GM19193 (cell line): ENCODE results near the gene NEB.

Experiments used
- POLR2A ChIP-seq: IDR thresholded peaks from 4 replicates; pipeline ENCODE4 v1.6.1; 2011; ENCODE audit not compliant: insufficient read depth, insufficient read length; ENCODE audit errors: extremely low read depth

The NEB gene, protein sequence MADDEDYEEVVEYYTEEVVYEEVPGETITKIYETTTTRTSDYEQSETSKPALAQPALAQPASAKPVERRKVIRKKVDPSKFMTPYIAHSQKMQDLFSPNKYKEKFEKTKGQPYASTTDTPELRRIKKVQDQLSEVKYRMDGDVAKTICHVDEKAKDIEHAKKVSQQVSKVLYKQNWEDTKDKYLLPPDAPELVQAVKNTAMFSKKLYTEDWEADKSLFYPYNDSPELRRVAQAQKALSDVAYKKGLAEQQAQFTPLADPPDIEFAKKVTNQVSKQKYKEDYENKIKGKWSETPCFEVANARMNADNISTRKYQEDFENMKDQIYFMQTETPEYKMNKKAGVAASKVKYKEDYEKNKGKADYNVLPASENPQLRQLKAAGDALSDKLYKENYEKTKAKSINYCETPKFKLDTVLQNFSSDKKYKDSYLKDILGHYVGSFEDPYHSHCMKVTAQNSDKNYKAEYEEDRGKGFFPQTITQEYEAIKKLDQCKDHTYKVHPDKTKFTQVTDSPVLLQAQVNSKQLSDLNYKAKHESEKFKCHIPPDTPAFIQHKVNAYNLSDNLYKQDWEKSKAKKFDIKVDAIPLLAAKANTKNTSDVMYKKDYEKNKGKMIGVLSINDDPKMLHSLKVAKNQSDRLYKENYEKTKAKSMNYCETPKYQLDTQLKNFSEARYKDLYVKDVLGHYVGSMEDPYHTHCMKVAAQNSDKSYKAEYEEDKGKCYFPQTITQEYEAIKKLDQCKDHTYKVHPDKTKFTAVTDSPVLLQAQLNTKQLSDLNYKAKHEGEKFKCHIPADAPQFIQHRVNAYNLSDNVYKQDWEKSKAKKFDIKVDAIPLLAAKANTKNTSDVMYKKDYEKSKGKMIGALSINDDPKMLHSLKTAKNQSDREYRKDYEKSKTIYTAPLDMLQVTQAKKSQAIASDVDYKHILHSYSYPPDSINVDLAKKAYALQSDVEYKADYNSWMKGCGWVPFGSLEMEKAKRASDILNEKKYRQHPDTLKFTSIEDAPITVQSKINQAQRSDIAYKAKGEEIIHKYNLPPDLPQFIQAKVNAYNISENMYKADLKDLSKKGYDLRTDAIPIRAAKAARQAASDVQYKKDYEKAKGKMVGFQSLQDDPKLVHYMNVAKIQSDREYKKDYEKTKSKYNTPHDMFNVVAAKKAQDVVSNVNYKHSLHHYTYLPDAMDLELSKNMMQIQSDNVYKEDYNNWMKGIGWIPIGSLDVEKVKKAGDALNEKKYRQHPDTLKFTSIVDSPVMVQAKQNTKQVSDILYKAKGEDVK (N-terminal part only)

DNA sequence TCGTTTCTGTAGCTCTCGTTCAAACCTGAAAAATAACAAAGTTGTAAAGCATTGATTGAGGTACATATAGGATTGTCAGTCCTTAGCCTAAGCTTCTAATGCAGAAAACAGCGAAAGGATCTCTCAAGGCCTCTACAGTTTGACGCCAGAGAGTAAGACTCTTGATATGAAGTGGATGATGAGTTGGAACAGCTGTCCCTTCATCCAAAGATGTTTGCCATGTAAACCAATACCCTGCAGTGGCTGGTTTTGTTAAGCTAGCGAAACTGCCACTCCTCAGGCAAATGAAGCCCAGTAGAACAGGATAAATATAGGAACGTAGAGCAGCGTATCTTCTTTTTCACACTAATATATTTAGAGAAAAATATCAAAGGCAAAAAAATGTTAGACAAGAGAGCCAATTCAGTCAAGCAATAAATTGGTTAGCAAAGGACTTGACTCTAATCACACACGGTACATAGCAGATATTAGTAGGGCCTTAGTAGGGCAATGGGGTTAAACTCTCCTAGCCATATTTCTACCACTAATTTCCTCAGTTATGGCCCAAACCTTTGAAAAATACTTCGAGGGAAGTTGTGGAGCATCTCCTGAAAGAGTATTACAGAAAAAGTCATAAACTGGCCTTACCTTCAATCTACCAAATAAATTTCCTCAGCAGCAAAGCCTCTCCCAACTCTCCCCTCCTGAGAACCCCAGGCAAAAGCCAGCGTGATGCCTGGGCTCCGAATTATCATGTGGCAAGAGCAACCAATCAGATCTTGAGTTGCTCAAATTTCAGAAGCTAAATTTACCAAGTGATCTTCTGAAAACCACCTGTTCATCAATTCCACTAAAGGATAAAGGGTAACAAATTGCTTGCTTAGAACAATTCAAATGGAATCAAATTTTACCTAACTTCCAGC is at the start of gene NEB:
NEB (minus strand) TSS at position 706 of the 902 bp plus-strand sequence. CDS start 1,320 bp downstream, outside the sequence.
- TF ChIP-seq POLR2A = no peak

DNA sequence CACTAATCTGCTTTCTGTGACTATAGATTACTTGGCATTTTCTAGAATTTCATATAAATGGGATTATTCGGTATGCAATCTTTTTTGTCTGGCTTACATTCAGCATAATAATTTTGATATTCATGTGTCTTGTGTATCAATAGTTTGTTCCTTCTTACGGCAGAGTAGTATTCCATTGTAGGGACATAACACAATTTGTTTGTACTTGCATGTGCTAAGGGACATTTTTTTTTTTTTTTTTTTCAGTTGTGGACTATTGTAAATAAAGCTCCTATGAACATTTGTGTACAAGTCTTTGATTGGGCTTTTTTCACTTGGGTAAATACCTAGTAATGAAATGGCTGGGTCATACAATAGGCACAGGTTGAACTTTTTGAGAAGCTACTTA is 48.9 kb upstream of the NEB start:
- TF ChIP-seq POLR2A = no peak

DNA sequence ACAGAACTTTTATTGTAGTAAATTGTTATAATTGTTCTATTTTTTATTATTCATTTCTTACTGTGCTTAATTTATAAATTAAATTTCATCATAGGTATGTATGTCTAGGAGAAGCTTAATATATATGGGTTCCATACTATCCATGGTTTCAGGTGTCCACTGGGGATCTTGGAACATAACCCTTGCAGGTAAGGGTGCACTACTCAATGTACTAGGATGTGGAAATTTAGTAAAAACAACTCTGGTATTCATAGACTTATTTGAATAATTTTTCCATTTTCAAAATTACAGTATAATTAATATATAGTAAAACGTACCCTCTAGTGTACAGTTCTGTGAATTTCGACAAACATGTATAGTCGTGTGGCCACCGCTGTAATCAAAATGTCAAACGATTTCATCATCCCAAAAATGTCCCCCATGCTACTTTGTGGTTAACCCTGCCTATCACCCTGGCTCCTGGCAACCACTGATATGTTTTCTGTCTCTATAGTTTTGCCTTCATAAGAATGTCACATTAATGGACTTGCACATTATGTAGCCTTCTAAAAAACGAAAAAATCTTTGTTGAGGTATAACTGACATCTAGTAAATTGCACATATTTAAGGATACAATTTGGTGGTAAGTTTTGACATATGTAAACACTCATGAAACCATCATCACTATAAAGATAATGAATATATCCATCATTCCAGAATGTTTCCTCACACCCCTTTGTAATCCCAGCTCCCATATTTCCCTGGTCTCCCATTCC is 48.3 kb upstream of the NEB start:
- TF ChIP-seq POLR2A = no peak

DNA sequence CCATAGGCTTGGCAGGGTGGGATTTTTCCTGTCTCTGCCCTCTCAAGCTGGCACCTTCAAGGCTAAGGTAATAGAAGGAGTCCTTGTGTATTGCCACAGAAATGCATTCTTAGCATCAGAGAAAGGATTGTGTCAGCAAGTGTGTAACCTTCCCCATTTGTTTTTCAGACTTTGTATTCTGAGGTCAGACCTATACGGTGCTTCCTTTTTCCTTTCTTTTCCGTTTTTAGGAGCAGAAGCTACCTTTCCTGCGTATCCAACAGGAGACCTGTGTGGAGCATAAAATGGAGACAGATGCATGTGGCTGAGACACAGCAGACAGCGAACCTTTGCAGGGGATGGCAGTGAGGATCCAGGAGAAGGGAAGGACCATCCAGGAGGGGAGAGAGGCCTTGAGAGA is 47.4 kb upstream of the NEB start:
- no peak for TF ChIP-seq POLR2A

DNA sequence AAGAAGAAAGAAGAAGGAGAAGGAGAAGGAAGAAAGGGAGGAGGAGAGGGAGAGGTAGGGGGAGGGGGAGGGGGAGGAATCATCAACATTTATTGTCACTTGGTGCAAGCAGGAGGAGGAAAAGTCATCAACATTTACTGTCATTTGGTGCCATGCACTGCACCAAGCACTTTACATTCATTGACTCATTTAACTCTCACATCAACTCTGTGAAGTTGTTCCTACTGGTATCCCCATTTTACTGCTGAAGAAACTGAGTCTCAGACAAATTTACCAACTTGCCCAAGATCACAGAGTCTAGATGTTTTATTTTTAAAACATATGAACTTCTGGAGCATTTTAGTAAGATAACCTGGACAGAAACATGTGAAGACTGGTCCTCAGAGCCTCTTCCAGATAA is 46.7 kb upstream of the NEB start:
- TF ChIP-seq POLR2A = no peak

DNA sequence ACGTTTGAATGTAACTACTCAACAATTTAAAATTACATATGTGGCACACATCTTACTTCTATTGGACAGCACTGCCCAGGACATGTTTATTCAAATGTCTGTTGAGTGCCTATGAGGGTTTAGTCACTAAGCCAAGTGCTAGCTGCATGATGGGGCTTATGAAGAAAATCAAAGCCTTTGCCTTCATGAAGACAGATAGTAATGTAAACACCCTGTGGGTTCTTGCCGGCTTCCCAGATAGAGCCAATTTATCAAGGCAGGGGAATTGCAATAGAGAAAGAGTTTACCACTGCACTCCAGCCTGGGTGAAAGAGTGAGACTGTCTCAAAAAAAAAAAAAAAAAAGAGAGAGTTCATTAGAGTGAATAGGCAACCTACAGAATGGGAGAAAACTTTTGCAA is 43.7 kb upstream of the NEB start:
- no peak for TF ChIP-seq POLR2A

DNA sequence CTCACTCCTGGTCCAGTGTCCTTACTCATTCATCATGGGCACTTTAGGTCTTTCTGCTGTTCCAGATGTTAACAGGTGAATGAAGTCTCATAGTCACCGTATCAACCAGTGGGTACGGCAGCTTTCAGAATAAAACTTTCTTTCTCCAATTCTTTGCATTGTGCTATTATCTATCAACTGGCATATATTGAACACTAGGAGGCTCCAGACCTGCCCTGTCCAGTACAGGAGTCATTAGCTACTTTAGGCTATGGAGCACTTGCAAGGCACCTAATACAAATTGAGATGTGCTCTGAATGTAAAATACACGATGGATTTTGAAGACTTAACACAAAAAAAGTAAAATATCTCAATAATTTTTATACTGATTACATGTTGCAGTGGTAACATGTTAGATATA is 43.2 kb upstream of the NEB start:
- TF ChIP-seq POLR2A = no peak

DNA sequence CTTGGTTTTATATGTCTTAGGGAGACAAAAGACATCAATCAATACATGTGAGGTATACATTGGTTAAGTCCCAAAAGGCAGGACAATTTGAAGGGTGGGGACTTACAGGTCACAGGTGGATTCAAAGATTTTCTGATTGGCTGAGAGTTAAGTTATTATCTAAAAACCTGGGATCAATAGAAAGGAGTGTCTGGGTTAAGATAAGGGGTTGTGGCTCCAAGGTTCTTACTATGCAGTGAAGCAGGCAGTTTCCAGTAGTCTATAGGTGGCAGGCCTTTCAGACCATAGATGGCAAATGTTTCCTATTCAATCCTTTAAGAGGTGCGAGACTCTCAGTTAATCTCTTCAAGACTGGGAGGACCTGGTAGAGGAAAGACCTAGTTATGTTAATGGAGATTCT is 42.1 kb upstream of the NEB start:
- no peak for TF ChIP-seq POLR2A

DNA sequence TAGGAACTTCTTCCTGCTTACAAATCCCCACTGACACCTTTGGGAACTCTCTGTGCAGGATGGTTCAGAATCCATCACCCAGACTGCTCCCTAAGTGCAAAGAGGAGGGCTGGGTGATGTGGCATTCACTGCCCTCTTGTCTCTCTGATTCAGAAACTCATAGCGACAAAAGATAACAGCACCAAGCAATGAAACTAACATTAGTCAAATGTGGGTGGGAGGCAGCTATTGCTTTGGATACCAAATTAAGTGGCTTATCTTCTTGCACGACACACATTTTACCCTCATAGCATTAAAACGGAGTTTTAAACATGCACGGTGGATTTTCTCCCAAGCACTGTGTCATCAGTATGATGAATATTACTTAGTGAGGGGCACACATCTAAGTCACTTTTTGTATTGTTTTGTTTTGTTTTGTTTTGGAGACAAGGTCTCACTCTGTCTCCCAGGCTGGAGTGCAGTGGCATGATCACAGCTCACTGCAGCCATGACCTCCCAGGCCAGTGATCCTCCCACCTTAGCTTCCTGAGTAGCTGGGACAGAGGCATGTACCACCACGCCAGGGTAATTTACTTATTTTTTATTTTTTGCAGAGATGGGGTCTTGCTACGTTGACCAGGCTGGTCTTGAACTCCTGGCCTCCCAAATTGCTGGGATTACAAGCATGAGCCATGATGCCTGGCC is 40.9 kb upstream of the NEB start:
- TF ChIP-seq POLR2A = no peak

DNA sequence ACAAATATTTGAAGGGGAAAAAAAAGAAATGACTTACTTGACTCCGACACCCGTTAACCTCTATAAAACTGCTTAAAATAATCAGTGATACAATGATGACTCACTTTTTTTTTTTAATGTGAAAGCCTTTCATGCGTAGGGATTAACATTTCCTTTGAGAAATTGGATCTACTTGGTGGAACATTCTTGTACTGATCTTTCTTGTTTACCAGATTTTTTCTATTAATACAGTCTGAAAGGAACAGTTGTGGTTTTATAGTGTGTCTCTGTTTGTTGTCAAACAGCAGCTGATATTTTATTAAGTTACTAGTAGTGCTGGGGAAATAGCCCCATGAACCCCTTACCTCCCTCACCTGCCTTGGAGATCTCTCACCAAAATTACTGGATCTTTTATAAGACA is 40.2 kb upstream of the NEB start:
- TF ChIP-seq POLR2A = no peak

DNA sequence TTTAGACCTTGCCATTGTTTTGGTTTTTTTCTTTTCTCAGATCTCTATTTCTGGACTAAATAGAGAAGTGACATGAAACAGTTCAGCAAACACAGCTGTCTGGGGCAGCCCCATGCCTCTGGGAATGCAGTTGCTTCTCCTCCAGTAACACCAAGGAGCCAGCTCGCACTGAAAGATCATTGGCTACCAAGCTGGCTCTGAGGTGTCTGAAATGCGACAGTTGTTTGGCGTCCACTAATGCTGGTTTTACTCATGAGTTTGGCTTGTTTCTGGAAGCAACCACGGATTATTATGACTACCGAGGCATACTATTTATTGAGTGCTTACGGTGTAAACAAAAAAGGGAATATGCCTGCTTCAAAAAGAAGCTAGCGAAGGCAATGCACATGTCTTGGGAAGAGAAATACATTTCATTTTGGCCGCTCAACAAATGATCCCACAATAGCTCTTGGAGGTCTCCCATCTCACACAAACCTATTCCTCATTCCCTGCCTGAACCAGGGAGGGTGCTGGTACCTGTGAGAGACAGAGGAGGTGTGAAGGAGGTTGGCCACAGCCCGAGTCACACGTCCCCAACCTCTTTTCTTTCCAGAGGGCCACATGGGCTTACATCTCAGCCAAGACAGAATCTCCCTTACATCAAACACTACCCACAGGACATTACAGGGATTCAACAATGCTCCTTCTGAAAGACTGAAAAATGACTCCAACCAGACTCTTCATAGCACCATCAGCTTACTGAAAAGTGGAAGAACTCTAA is 37.5 kb upstream of the NEB start:
- TF ChIP-seq POLR2A = no peak

DNA sequence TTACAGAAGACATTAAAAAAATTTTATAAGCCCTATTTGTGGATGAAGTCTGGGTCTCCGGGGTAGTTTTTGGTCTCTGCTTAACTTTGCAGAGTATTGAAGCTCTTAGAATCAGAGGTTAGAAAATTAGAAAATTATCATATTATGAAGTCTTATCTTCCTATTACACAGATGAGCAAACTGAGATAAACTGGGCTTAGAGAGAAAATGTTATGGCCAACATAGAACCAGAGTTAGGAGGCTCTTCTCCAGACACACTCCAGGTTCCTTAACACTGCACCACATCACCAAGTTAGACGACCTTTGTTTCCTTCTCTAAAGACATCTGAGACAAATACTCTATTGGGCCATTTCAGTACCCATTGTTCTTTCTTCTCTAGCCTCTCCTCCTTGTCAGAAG is 36.7 kb upstream of the NEB start:
- TF ChIP-seq POLR2A = no peak

DNA sequence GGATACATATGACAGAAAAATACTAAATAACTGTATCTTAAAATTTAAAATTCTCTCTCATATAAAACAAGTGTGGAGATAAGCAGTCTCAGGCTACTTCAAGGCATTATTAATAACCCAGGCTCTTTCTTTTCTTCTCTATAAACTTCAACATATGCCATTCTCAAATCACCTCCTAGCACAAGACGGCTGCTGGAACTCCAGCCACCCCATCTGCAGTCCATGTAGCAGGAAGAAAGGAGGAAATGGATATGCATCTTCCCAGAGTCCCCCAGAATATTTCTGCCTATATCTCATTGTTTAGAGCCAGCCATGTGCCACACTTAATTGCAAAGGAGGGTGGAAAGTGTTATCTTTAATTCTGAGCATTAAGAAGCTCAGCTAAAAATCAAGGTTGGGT is 35.3 kb upstream of the NEB start:
- no peak for TF ChIP-seq POLR2A

DNA sequence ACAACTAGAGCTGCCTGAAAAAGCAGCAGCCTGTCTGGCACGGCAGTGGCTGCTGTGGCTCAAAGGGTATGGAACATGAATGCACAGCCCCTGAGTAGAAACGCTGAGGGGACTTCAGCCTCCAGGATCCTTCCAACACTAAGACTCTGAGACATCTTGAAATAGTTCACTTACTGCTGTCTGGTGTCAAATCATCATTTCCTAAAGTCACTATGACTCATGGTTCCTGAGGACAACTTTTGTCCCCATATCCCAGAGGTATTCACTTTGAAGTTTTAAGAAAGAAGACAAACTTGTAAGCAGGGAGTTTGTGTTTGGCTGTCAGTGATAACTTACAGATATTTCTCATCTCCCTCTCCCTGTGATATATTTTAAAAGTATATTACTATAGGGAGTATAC is 33.3 kb upstream of the NEB start:
- TF ChIP-seq POLR2A = no peak
